ENCODE data around the gene PLEKHA7. TPM values are rescaled to one million over a fixed set of nuclear protein-coding genes. Genes with fewer than 3 reads are reported as not detected.

PLEKHA7 gene
- total RNA-seq, 2 experiments from 2014 or later: 5.1 to 5.6 TPM

GRCh38 chr11:16946477-16947282 is 67.5 kb downstream of the PLEKHA7 start:
- no peak overlapping the region for H3K27ac Mint-ChIP-seq
- H3K36me3 Mint-ChIP-seq: no peaks in the 10 kb centered on the region
- peaks cover 5% of the 10 kb centered on the region for H3K4me1 Mint-ChIP-seq

GRCh38 chr11:16945671-16946469 is 68.3 kb downstream of the PLEKHA7 start:
- Mint-ChIP-seq H3K27ac (peak overlapping the region; percentile 63), H3K4me3 (no peak overlapping the region), H3K9me3 (no peaks in the 10 kb centered on the region), H3K36me3 (no peaks in the 10 kb centered on the region), H3K27me3 (no peaks in the 10 kb centered on the region), H3K4me1 (peaks cover 5% of the 10 kb centered on the region)
- peak; percentile 58 for DNase-seq

More at GRCh38 chr11:16946477-16947282, 67.5 kb downstream of the PLEKHA7 start:
- no peaks in the 10 kb centered on the region for H3K9me3 Mint-ChIP-seq
- H3K4me3 Mint-ChIP-seq: no peak overlapping the region
- DNase-seq: no peak
- H3K27me3 Mint-ChIP-seq: no peaks in the 10 kb centered on the region

- H3K9me3 Mint-ChIP-seq: no peaks in the 10 kb centered on the region
- peaks cover 5% of the 10 kb centered on the region for H3K4me1 Mint-ChIP-seq
- H3K36me3 Mint-ChIP-seq: no peaks in the 10 kb centered on the region
- no peak overlapping the region for H3K27ac Mint-ChIP-seq
- H3K4me3 Mint-ChIP-seq: no peak overlapping the region
- no peaks in the 10 kb centered on the region for H3K27me3 Mint-ChIP-seq
- DNase-seq: no peak
Observed at GRCh38 chr11:16942911-16943310, 71.3 kb downstream of the PLEKHA7 start.

GRCh38 chr11:16942342-16942741 is 71.9 kb downstream of the PLEKHA7 start:
- no peak overlapping the region for H3K27ac Mint-ChIP-seq
- H3K36me3 Mint-ChIP-seq: no peaks in the 10 kb centered on the region
- no peaks in the 10 kb centered on the region for H3K9me3 Mint-ChIP-seq
- peaks cover 5% of the 10 kb centered on the region for H3K4me1 Mint-ChIP-seq
- no peaks in the 10 kb centered on the region for H3K27me3 Mint-ChIP-seq
- H3K4me3 Mint-ChIP-seq: no peak overlapping the region
- DNase-seq: no peak

GRCh38 chr11:16941935-16942334 is 72.3 kb downstream of the PLEKHA7 start:
- DNase-seq: no peak
- H3K4me3 Mint-ChIP-seq: no peak overlapping the region
- H3K27me3 Mint-ChIP-seq: no peaks in the 10 kb centered on the region
- no peak overlapping the region for H3K27ac Mint-ChIP-seq
- H3K36me3 Mint-ChIP-seq: no peaks in the 10 kb centered on the region
- H3K4me1 Mint-ChIP-seq: peaks cover 5% of the 10 kb centered on the region
- H3K9me3 Mint-ChIP-seq: no peaks in the 10 kb centered on the region

- Mint-ChIP-seq H3K27ac (no peak overlapping the region), H3K27me3 (no peaks in the 10 kb centered on the region), H3K4me1 (no peaks in the 10 kb centered on the region), H3K36me3 (no peaks in the 10 kb centered on the region), H3K4me3 (no peak overlapping the region), H3K9me3 (no peaks in the 10 kb centered on the region)
- no peak for DNase-seq
Observed at GRCh38 chr11:16938061-16938460, 76.2 kb downstream of the PLEKHA7 start.

GRCh38 chr11:16936643-16937042 is 77.6 kb downstream of the PLEKHA7 start:
- Mint-ChIP-seq H3K4me1 (no peaks in the 10 kb centered on the region), H3K27me3 (no peaks in the 10 kb centered on the region), H3K9me3 (no peaks in the 10 kb centered on the region), H3K27ac (no peak overlapping the region), H3K4me3 (no peak overlapping the region), H3K36me3 (no peaks in the 10 kb centered on the region)
- DNase-seq: no peak

- Mint-ChIP-seq H3K4me3 (no peak overlapping the region), H3K27me3 (no peaks in the 10 kb centered on the region), H3K36me3 (no peaks in the 10 kb centered on the region), H3K4me1 (no peaks in the 10 kb centered on the region), H3K9me3 (no peaks in the 10 kb centered on the region), H3K27ac (no peak overlapping the region)
- DNase-seq: peak; percentile 22
Observed at GRCh38 chr11:16935518-16936302, 78.5 kb downstream of the PLEKHA7 start.

- no peak for DNase-seq
- H3K4me1 Mint-ChIP-seq: no peaks in the 10 kb centered on the region
- no peak overlapping the region for H3K27ac Mint-ChIP-seq
- no peaks in the 10 kb centered on the region for H3K9me3 Mint-ChIP-seq
- no peaks in the 10 kb centered on the region for H3K36me3 Mint-ChIP-seq
- no peak overlapping the region for H3K4me3 Mint-ChIP-seq
- H3K27me3 Mint-ChIP-seq: no peaks in the 10 kb centered on the region
Observed at GRCh38 chr11:16933756-16934603, 80.2 kb downstream of the PLEKHA7 start.

- Mint-ChIP-seq H3K9me3 (no peaks in the 10 kb centered on the region), H3K36me3 (no peaks in the 10 kb centered on the region), H3K4me1 (no peaks in the 10 kb centered on the region), H3K27ac (no peak overlapping the region), H3K27me3 (no peaks in the 10 kb centered on the region), H3K4me3 (no peak overlapping the region)
- DNase-seq: no peak
Observed at GRCh38 chr11:16933291-16933690, 80.9 kb downstream of the PLEKHA7 start.

GRCh38 chr11:16928044-16928443 is 86.2 kb downstream of the PLEKHA7 start:
- no peaks in the 10 kb centered on the region for H3K9me3 Mint-ChIP-seq
- peaks cover 9% of the 10 kb centered on the region for H3K4me1 Mint-ChIP-seq
- no peak overlapping the region for H3K27ac Mint-ChIP-seq
- no peaks in the 10 kb centered on the region for H3K36me3 Mint-ChIP-seq
- H3K27me3 Mint-ChIP-seq: peaks cover 43% of the 10 kb centered on the region
- no peak for DNase-seq
- H3K4me3 Mint-ChIP-seq: no peak overlapping the region

- Mint-ChIP-seq H3K9me3 (no peaks in the 10 kb centered on the region), H3K27me3 (peaks cover 50% of the 10 kb centered on the region), H3K27ac (no peak overlapping the region), H3K36me3 (no peaks in the 10 kb centered on the region), H3K4me1 (peaks cover 9% of the 10 kb centered on the region), H3K4me3 (no peak overlapping the region)
- no peak for DNase-seq
Observed at GRCh38 chr11:16926883-16927626, 87.2 kb downstream of the PLEKHA7 start.

GRCh38 chr11:16925561-16926065 is 88.6 kb downstream of the PLEKHA7 start:
- Mint-ChIP-seq H3K4me3 (peak overlapping the region; percentile 80), H3K27me3 (peaks cover 60% of the 10 kb centered on the region)
- peak; percentile 36 for DNase-seq

More at GRCh38 chr11:16925561-16926065, 88.6 kb downstream of the PLEKHA7 start:
- Mint-ChIP-seq H3K27ac (peak overlapping the region; percentile 48), H3K9me3 (no peaks in the 10 kb centered on the region), H3K36me3 (no peaks in the 10 kb centered on the region), H3K4me1 (peaks cover 9% of the 10 kb centered on the region)
